ENCODE data around the gene SRRD. TPM values are rescaled to one million over a fixed set of nuclear protein-coding genes. Genes with fewer than 3 reads are reported as not detected.
A peak's percentile ranks its signal among the peaks of the same experiment; 100 is the strongest.
"Not testable (repeated sequence)": the region's sequence is repeated elsewhere in the genome, so short reads cannot be mapped to it uniquely, and the experiment has no call there.

SRRD gene
- polyA plus RNA-seq, 2 donors, result 7.4 to 11.9 TPM

DNA sequence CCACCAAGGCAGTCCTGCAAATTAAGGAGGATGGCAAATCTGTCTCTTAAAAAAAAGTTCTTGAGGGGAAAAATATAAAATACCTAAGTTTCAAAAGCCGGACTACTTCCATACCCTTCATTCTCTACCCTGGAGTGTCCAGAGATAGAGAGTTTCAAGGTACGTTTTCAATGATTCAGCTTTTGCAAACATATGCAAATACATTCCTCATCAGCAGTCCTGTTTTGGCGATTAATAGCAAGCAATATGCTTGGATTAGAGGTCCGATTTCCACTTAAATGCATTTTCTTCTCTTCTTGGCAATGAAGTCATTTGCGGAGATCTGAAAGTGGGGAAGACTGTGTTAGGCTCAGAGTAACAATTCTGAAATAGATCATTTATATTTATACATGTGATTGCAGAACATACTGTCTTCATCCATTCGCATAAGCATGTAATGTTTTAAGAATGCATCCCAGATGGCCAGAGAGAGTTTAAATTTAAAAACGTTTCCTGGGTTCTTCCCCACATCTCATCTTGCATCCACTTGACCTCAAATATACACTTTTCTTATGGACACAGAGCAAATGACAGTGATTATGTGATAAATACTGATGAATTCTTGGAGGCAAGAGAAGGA lies 42.4 kb downstream of the SRRD start:
- Histone ChIP-seq H3K27ac (ENCODE audit: low read depth in 2 of 2, low read length in 1 of 2) (no peak overlapping the region), H3K4me1 (ENCODE audit: control insufficient read depth in 2 of 2, insufficient read depth in 2 of 2, low read length in 1 of 2) (no peaks in the 10 kb centered on the region), H3K9me3 (ENCODE audit: control insufficient read depth in 2 of 2, insufficient read depth in 1 of 2, low read depth in 1 of 2, low read length in 1 of 2) (no peaks in the 10 kb centered on the region), H3K36me3 (ENCODE audit: control insufficient read depth in 2 of 2, insufficient read depth in 2 of 2, low read length in 1 of 2) (peaks cover 0 to 6% of the 10 kb centered on the region in 2 donors), H3K27me3 (ENCODE audit: control insufficient read depth in 1 of 2, insufficient read depth in 2 of 2, low read length in 2 of 2) (no peaks in the 10 kb centered on the region), H3K4me3 (ENCODE audit: low read depth in 1 of 2, low read length in 2 of 2) (no peak overlapping the region)
- 86 to 89% methylated on average over 7 of the region's 7 CpGs for WGBS, 2 donors

DNA sequence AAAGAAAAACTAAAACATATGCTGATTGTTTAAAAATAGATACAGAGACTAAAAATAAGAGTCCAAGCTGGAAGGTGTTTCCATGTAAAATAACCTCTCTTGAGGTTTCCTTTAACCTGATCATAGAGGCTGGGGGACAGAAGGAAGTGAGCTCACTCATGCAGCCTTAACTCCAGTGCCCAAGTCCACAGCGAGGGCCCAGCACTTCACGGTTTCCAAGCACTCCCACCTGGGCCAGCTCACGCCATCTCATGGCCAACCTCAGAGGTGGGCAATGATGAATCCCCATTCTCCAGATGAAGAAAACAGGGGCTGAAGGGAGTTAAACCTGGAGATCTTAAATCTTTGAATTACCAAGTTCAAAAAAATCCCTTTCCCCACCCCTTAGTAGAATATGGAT lies 43.5 kb downstream of the SRRD start:
- Histone ChIP-seq H3K4me3 (ENCODE audit: low read depth in 1 of 2, low read length in 2 of 2) (no peak overlapping the region), H3K4me1 (ENCODE audit: control insufficient read depth in 2 of 2, insufficient read depth in 2 of 2, low read length in 1 of 2) (no peaks in the 10 kb centered on the region), H3K36me3 (ENCODE audit: control insufficient read depth in 2 of 2, insufficient read depth in 2 of 2, low read length in 1 of 2) (peaks cover 4 to 9% of the 10 kb centered on the region in 2 donors), H3K27me3 (ENCODE audit: control insufficient read depth in 1 of 2, insufficient read depth in 2 of 2, low read length in 2 of 2) (no peaks in the 10 kb centered on the region), H3K27ac (ENCODE audit: low read depth in 2 of 2, low read length in 1 of 2) (no peak overlapping the region), H3K9me3 (ENCODE audit: control insufficient read depth in 2 of 2, insufficient read depth in 1 of 2, low read depth in 1 of 2, low read length in 1 of 2) (no peaks in the 10 kb centered on the region)
- 50 to 76% methylated on average over 3 of the region's 3 CpGs for WGBS, 2 donors

GRCh38 chr22:26527574-26528465 lies 44.1 kb downstream of the SRRD start:
- no peak overlapping the region for H3K4me3 ChIP-seq (ENCODE audit: low read depth in 1 of 2, low read length in 2 of 2)
- H3K9me3 ChIP-seq (ENCODE audit: control insufficient read depth in 2 of 2, insufficient read depth in 1 of 2, low read depth in 1 of 2, low read length in 1 of 2), result no peaks in the 10 kb centered on the region
- H3K27ac ChIP-seq (ENCODE audit: low read depth in 2 of 2, low read length in 1 of 2), result no peak overlapping the region
- WGBS, 2 donors, result 72 to 81% methylated on average over 15 of the region's 15 CpGs
- peaks cover 4 to 12% of the 10 kb centered on the region in 2 donors for H3K36me3 ChIP-seq (ENCODE audit: control insufficient read depth in 2 of 2, insufficient read depth in 2 of 2, low read length in 1 of 2)
- H3K27me3 ChIP-seq (ENCODE audit: control insufficient read depth in 1 of 2, insufficient read depth in 2 of 2, low read length in 2 of 2), result no peaks in the 10 kb centered on the region
- H3K4me1 ChIP-seq (ENCODE audit: control insufficient read depth in 2 of 2, insufficient read depth in 2 of 2, low read length in 1 of 2), result no peaks in the 10 kb centered on the region

DNA sequence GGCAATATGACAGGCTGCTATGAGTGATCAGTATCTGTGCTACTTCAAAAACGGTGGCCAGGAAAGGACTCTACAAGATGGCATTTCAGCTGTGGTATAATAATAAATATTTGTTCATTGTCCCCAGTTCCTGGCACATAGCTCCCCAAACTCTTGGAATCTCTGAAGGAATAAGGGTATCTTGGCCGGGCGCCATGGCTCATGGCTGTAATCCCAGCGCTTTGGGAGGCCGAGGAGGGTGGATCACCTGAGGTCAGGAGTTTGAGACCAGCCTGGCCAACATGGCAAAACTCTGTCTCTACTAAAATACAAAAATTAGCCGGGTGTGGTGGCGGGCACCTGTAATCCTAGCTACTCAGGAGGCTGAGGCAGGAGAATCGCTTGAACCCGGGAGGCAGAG lies 44.8 kb downstream of the SRRD start:
- 87 to 92% methylated on average over 9 of the region's 9 CpGs for WGBS, 2 donors
- H3K36me3 ChIP-seq (ENCODE audit: control insufficient read depth in 2 of 2, insufficient read depth in 2 of 2, low read length in 1 of 2), result peaks cover 4 to 12% of the 10 kb centered on the region in 2 donors
- H3K27ac ChIP-seq (ENCODE audit: low read depth in 2 of 2, low read length in 1 of 2), result not testable (repeated sequence)

GRCh38 chr22:26529345-26529744 lies 45.7 kb downstream of the SRRD start:
- no peaks in the 10 kb centered on the region for H3K9me3 ChIP-seq (ENCODE audit: control insufficient read depth in 2 of 2, insufficient read depth in 1 of 2, low read depth in 1 of 2, low read length in 1 of 2)
- no peaks in the 10 kb centered on the region for H3K27me3 ChIP-seq (ENCODE audit: control insufficient read depth in 1 of 2, insufficient read depth in 2 of 2, low read length in 2 of 2)
- 48 to 69% methylated on average over 2 of the region's 2 CpGs for WGBS, 2 donors
- H3K27ac ChIP-seq (ENCODE audit: low read depth in 2 of 2, low read length in 1 of 2), result peak overlapping the region in 1 of 2 donors; percentile 34
- H3K4me3 ChIP-seq (ENCODE audit: low read depth in 1 of 2, low read length in 2 of 2), result no peak overlapping the region
- H3K36me3 ChIP-seq (ENCODE audit: control insufficient read depth in 2 of 2, insufficient read depth in 2 of 2, low read length in 1 of 2), result peaks cover 4 to 12% of the 10 kb centered on the region in 2 donors
- H3K4me1 ChIP-seq (ENCODE audit: control insufficient read depth in 2 of 2, insufficient read depth in 2 of 2, low read length in 1 of 2), result peaks cover 0 to 3% of the 10 kb centered on the region in 2 donors

More for the DNA sequence above, 44.8 kb downstream of the SRRD start:
- not testable (repeated sequence) for H3K27me3 ChIP-seq (ENCODE audit: control insufficient read depth in 1 of 2, insufficient read depth in 2 of 2, low read length in 2 of 2); H3K9me3 ChIP-seq (ENCODE audit: control insufficient read depth in 2 of 2, insufficient read depth in 1 of 2, low read depth in 1 of 2, low read length in 1 of 2); H3K4me1 ChIP-seq (ENCODE audit: control insufficient read depth in 2 of 2, insufficient read depth in 2 of 2, low read length in 1 of 2); H3K4me3 ChIP-seq (ENCODE audit: low read depth in 1 of 2, low read length in 2 of 2)

- Histone ChIP-seq H3K4me1 (ENCODE audit: control insufficient read depth in 2 of 2, insufficient read depth in 2 of 2, low read length in 1 of 2) (peaks cover 2 to 9% of the 10 kb centered on the region in 2 donors), H3K27ac (ENCODE audit: low read depth in 2 of 2, low read length in 1 of 2) (peak overlapping the region; percentile 47 to 57), H3K36me3 (ENCODE audit: control insufficient read depth in 2 of 2, insufficient read depth in 2 of 2, low read length in 1 of 2) (peaks cover 4 to 12% of the 10 kb centered on the region in 2 donors), H3K9me3 (ENCODE audit: control insufficient read depth in 2 of 2, insufficient read depth in 1 of 2, low read depth in 1 of 2, low read length in 1 of 2) (no peaks in the 10 kb centered on the region), H3K4me3 (ENCODE audit: low read depth in 1 of 2, low read length in 2 of 2) (no peak overlapping the region), H3K27me3 (ENCODE audit: control insufficient read depth in 1 of 2, insufficient read depth in 2 of 2, low read length in 2 of 2) (no peaks in the 10 kb centered on the region)
- WGBS, 2 donors, result 45 to 51% methylated on average over 7 of the region's 7 CpGs
Measured at GRCh38 chr22:26534171-26534855, 50.6 kb downstream of the SRRD start.

DNA sequence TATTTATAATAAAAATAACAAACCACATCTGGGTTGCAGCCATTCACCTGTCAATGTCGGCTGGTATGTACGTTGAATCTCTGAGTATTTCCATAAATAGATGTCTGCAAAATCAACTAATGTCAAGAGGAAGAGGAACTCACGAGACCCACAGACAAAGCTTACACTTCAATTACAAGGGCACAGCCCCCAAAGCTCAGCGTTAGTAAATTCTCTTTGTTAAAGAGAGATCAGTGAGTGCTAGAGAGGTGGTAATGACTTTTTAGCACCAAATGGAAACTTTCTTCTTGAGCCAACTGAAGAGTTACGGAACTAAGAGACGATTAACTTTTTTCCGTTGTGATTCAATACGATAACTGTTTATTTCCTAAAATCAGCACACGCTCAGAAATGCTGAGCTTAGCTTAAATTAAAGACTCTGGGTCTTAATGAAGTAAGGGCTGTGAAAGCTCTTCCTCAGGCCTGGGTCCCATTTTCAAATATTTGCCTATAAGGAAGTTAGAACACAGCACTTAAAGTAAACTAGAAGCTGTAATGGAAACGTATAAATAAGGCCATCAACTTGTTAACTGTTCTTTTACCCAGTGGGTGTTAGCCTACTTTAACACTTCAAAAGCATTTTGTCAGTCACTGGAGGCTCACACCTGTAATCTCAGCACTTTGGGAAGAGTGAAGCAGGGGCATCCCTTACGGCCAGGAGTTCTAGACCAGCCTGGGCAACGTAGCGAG lies 51.4 kb downstream of the SRRD start:
- Histone ChIP-seq H3K27ac (ENCODE audit: low read depth in 2 of 2, low read length in 1 of 2) (peak overlapping the region; percentile 7 to 44), H3K4me3 (ENCODE audit: low read depth in 1 of 2, low read length in 2 of 2) (no peak overlapping the region), H3K4me1 (ENCODE audit: control insufficient read depth in 2 of 2, insufficient read depth in 2 of 2, low read length in 1 of 2) (peaks cover 2 to 9% of the 10 kb centered on the region in 2 donors), H3K36me3 (ENCODE audit: control insufficient read depth in 2 of 2, insufficient read depth in 2 of 2, low read length in 1 of 2) (peaks cover 4 to 12% of the 10 kb centered on the region in 2 donors), H3K9me3 (ENCODE audit: control insufficient read depth in 2 of 2, insufficient read depth in 1 of 2, low read depth in 1 of 2, low read length in 1 of 2) (no peaks in the 10 kb centered on the region), H3K27me3 (ENCODE audit: control insufficient read depth in 1 of 2, insufficient read depth in 2 of 2, low read length in 2 of 2) (no peaks in the 10 kb centered on the region)
- 48 to 49% methylated on average over 13 of the region's 13 CpGs for WGBS, 2 donors

- Histone ChIP-seq H3K4me1 (ENCODE audit: control insufficient read depth in 2 of 2, insufficient read depth in 2 of 2, low read length in 1 of 2) (peaks cover 2 to 9% of the 10 kb centered on the region in 2 donors), H3K4me3 (ENCODE audit: low read depth in 1 of 2, low read length in 2 of 2) (no peak overlapping the region), H3K36me3 (ENCODE audit: control insufficient read depth in 2 of 2, insufficient read depth in 2 of 2, low read length in 1 of 2) (peaks cover 4 to 13% of the 10 kb centered on the region in 2 donors), H3K27ac (ENCODE audit: low read depth in 2 of 2, low read length in 1 of 2) (peak overlapping the region in 1 of 2 donors; percentile 44), H3K9me3 (ENCODE audit: control insufficient read depth in 2 of 2, insufficient read depth in 1 of 2, low read depth in 1 of 2, low read length in 1 of 2) (no peaks in the 10 kb centered on the region), H3K27me3 (ENCODE audit: control insufficient read depth in 1 of 2, insufficient read depth in 2 of 2, low read length in 2 of 2) (no peaks in the 10 kb centered on the region)
- WGBS, 2 donors, result 90 to 96% methylated on average over 3 of the region's 3 CpGs
Measured at GRCh38 chr22:26535603-26535908, 51.9 kb downstream of the SRRD start.
